A549 treated with DMSO at 1 μM for 4 hours (cell line): ENCODE measurements around the gene GFI1B. TPM values are rescaled to one million over a fixed set of nuclear protein-coding genes. Genes with fewer than 3 reads are reported as not detected.

Experiments used
- total RNA-seq: library from RNA; stranded (reverse); fragments of 200-300 nt; extraction: Qiagen RNA extraction; gene quantifications from 5 replicates; pipeline ENCODE4 v1.2.3, GENCODE V29; 2022; ENCODE audit warnings: low read depth

Gene GFI1B
- total RNA-seq: 0.06 to 0.15 TPM (median 0.06 TPM) in 3 of 5 replicates, not detected in the others

GRCh38 chr9:132978451-132979131 is at the start of gene GFI1B:
Gene GFI1B (plus strand): TSS chr9:132978694. CDS start chr9:132986679, 7,985 bp downstream.

GRCh38 chr9:132944294-132945185 is 34.0 kb upstream of the GFI1B start, which contains the start of gene TSC1:
Gene TSC1 (minus strand): TSS chr9:132944616. CDS start chr9:132928872, 15,744 bp downstream.

GRCh38 chr9:133030317-133031129 is 52.0 kb downstream of the GFI1B start, which contains the start of gene GTF3C5:
Gene GTF3C5 (plus strand): TSS chr9:133030997. CDS start chr9:133031012, 15 bp downstream.

Other genes starting within 250 kb of the GFI1B start
- gene AK8, start 100.4 kb upstream of the GFI1B start, total RNA-seq: 0.74 to 1.5 TPM (median 0.89 TPM) in 5 replicates
- gene SPACA9, start 99.8 kb upstream of the GFI1B start, total RNA-seq: 3.8 to 5.2 TPM (median 4.7 TPM) in 5 replicates
- 16.2 to 19.7 TPM (median 17.9 TPM) in 5 replicates for gene TSC1, start 34.1 kb upstream of the GFI1B start, total RNA-seq
- gene GTF3C5, start 52.3 kb downstream of the GFI1B start, total RNA-seq: 63.7 to 72.7 TPM (median 68.3 TPM) in 5 replicates
- gene CEL, start 83.3 kb downstream of the GFI1B start, total RNA-seq: 0.38 to 1.0 TPM (median 0.65 TPM) in 5 replicates
- 24.4 to 27.8 TPM (median 25.1 TPM) in 5 replicates for gene RALGDS, start 142.5 kb downstream of the GFI1B start, total RNA-seq
- gene GBGT1, start 185.2 kb downstream of the GFI1B start, total RNA-seq: 1.7 to 3.4 TPM (median 2.4 TPM) in 5 replicates
- gene OBP2B, start 230.6 kb downstream of the GFI1B start, total RNA-seq: not detected in 5 replicates